T follicular helper cell (primary cell): ENCODE results near the gene FAM3C.
"Not testable (repeated sequence)": the region's sequence is repeated elsewhere in the genome, so short reads cannot be mapped to it uniquely, and the experiment has no call there.

Experiments used
- DNase-seq: peaks from one replicate; pipeline ENCODE4 v3.0.0-alpha.2; 2020; ENCODE audit warnings: low read depth

Gene FAM3C

GRCh38 chr7:121331048-121331447 is 65.1 kb downstream of the FAM3C start:
- DNase-seq, result no peak

- no peak for DNase-seq
These were observed 65.9 kb downstream of the FAM3C start for GRCh38 chr7:121330053-121330833.

DNA sequence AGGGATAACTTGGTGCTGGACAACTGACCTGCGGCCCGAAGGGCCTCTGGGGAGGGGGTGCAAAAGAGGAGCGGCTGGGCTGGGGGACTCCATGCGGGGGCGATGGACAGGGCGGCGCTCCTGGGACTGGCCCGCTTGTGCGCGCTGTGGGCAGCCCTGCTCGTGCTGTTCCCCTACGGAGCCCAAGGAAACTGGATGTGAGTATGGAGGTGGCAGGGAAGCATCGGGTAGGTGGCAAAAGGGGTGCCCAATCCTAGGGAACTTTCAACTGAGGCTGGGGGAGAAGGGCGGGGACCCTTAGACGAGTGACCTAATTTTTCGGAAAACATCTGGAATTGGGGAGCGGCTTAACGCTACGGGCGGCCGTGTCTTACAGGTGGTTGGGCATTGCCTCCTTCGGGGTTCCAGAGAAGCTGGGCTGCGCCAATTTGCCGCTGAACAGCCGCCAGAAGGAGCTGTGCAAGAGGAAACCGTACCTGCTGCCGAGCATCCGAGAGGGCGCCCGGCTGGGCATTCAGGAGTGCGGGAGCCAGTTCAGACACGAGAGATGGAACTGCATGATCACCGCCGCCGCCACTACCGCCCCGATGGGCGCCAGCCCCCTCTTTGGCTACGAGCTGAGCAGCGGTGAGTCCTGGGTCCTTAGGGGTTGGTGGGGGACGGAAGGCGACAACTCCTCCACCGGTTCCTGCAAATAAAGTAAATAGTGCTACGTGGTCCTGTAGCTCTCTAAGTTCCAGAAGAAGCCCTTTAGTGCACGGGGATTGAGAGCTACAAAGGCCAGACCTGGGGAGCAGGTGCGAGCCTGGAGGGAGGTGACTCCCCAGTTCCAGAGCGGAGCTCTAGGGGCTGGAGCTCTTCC is 66.7 kb downstream of the FAM3C start:
- DNase-seq, result no peak

DNA sequence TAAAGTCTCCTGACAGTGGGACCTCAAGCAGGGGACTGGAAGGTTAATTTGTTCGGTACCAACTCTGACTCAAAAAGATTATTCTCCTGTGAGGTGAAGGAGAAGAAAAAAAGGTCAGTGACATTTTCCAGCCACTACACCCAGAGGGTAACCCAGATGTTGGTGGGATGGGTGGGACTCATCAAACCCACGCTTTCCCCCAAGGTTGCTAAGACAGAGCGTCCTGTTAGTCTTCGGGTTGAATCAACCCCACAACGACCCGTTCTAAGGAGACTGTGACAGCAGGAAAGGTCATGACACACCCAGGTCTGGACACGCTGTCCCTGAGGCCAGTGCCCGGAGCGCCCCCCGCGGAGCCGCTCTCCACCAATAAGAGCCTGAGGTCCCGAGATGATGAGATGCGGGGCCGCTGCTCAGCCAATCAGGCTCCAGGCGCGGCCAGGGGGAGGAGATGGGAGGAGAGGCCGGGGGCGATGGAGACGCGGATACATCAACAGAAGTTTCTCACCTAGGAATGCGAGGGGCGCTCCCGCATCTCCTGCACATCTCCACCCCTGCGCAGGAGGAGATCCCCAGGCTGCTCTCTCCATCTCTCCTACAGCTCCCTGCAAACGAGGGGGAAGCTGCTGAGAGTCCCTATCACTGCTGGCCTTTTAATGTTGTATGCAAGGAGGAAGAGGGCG is 67.5 kb downstream of the FAM3C start, which contains the start of gene WNT16:
Gene WNT16, plus strand, starts transcription at position 493 of the 683 bp plus-strand sequence. CDS start 293 bp downstream, outside the sequence.
- DNase-seq, result no peak

DNA sequence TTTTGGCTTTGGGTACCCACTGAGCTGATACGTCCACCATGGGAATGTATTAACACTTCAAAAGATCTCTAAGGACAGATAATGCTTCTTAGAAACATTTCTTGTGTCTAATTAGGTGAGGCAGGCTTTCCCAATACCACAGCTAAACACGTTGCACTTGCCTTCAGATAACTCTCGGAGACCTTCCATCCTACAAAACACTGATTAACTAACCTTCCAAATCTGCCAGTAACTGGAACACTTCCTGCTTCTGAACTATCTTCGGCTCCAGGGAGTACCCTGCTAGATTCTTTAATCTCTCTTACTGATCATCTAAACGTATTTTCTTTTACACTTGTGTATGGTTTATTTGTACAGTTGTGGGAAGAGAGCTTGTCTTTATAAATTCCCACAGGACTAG is 68.4 kb downstream of the FAM3C start:
- no peak for DNase-seq

DNA sequence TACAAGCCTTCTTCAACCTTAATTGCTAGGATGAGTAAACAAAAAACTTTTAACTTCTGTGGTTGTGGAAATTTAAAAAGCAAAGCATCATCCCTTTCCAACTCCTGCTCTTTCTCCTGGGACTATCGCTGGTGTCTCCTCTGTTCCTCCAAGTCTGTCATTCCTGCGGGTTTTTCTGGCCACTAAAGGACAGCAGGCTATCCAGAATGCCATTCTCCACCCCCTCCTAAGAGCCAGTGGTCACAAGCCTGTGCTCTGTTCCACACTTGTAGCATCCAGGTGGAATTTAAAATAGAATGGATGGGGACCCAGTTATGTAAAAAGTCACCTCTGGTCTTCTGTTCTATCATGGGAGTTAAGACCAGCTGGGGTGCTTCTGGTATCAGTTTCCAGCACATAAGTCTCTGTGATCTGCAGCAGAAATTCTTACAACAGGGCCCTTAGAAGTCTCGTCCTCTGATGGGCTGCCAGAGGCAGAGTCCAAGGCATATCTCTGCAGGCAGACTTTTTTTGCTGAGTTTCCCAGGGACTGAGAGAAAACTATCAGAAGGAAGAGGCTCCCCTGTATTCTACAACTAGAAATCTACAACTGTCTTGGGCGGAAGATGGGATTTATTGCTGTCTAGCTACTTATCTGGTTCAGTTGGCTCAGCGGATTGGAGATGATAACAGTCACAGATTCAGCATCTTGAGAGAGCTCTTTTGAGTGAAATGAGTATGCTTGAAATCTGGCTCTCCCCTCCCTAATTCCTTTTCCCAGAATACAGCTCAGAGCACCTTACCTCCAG is 72.4 kb downstream of the FAM3C start:
- no peak for DNase-seq

DNA sequence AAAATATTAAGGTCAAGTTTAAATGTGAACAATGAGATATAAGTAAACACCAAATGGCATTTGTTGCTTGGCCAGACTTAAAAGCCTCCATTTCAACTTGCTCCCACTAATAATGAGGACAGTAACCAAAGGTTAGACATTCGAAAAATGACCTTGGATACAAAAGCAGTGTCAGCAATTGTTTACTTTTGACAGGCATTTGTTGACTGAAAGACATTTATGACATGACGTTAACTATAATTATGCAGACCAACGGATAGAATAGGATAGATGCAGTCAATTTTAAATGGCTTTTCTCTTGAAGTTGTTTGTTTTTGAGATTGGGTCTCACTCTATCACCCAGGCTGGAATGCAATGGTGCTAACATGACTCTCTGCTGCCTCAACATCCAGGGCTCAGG is 73.6 kb downstream of the FAM3C start:
- no peak for DNase-seq

DNA sequence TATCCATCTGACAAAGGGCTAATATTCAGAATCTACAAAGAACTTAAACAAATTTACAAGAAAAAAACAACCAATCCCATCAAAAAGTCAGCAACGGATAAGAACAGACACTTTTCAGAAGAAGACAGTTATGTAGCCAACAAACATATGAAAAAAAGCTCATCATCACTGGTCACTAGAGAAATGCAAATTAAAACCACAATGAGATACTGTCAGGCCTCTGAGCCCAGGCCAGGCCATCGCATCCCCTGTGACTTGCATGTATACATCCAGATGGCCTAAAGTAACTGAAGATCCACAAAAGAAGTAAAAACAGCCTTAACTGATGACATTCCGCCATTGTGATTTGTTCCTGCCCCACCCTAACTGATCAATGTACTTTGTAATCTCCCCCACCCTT is 80.9 kb downstream of the FAM3C start:
- DNase-seq, result not testable (repeated sequence)

DNA sequence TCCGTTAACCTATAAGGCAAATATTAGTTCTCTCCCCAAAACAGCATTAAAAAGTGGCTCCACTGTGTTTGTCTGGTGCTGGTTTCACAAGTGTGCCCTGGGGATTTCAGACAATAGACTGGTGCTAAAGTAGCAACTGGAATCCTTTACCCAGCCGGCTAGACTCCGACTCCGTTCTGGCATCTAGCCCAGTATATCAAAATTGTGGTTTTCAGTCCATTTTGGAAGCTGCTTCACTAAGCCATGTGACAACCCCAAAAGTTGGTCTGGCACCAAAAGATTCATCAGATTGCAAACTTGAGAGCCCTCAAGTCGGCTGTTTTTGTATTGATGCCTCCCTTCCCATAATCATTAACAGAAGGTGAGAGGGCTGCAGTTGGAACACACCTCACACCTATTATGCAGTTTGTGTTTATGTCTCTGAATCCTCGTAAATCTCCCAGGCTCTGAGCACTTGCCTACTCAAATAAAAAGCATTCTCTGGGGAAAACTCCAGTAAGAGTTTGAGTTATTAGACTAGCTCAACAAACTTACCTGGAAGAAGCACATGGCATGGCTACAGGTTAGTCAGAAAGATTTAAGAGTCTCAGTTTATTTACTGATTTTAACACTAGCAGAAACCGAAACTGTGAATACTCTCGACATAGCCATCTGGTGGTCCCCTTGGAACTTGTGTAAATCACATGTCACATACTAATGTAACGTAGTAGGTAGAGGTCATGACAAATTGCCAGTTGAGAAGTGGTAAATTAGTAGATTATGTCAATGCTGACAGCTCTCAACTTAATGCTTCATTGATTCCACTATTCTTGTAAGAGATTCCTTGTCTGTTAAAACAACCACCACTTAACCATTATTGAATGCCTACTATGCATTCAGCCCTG is 82.1 kb downstream of the FAM3C start:
- no peak for DNase-seq

DNA sequence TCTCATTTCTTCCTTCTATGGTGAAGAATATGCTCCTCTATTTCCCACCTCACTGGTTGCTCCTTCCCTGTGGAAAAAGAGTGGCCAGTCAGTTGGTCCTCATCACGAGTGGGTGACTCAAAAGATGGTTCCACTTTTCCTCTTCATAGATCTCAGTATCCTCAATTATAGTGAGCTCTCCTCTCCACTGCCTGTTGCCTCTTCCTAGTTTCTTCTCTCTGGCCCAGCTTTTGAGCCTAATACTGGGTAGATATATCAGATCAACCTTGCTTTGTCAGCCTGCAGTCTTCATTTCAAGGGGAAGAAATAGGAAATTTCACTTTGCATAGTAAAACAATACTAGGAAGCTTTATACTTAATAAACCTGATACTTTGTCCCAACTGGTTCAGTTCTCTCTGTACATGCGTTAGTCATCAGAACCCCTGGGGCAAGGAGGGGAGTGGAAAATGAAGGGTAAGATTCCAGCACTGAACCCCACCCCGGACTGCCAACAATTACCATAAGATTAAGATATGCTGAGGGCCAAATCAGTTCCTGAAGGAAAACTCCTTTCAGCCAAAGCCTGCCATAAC is 82.8 kb downstream of the FAM3C start:
- DNase-seq, result no peak

- no peak for DNase-seq
These were observed 89.0 kb downstream of the FAM3C start for GRCh38 chr7:121307021-121307574.

GRCh38 chr7:121306565-121306964 is 89.5 kb downstream of the FAM3C start:
- no peak for DNase-seq

DNA sequence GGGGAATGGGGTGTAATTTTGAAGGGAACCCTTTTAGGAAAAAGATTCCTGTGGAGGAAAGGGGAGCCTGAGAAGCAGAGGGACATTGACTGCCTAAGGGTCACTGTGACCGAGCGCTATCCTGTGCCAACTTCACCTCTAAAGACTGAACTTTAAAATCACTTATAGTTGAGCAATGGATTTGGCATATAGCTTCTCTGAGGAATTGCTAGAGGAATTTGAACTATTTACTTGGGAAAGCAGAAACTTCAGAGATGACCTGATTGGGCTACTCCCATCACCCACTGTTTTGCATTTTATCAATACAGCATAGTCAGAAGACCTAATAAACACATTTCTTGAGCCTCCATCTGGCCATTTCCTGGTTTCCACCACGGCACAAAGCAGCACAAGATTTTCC is 91.0 kb downstream of the FAM3C start:
- no peak for DNase-seq

GRCh38 chr7:121304102-121304658 is 91.9 kb downstream of the FAM3C start:
- no peak for DNase-seq

GRCh38 chr7:121303422-121304101 is 92.5 kb downstream of the FAM3C start:
- no peak for DNase-seq

- no peak for DNase-seq
These were observed 93.8 kb downstream of the FAM3C start for GRCh38 chr7:121302214-121302745.

- no peak for DNase-seq
These were observed 94.5 kb downstream of the FAM3C start for GRCh38 chr7:121301446-121302213.
